Measurements from ENCODE around the gene GLT6D1. TPM values are rescaled to one million over a fixed set of nuclear protein-coding genes. Genes with fewer than 3 reads are reported as not detected.

GLT6D1 gene
- total and polyA plus RNA-seq, 2 donors (not counting 3 experiments of a cell fraction or from before 2014, with no cell fraction given) = not detected

- Histone ChIP-seq H3K27ac (ENCODE audit: insufficient read depth, low read depth, low read length) (no peak overlapping the region), H4K20me1 (replicated peaks; ENCODE audit: control insufficient read depth, extremely low read depth, insufficient read depth, low read length) (no peaks in the 10 kb centered on the region), H2AFZ (ENCODE audit: low read depth, low read length) (no peak overlapping the region), H3K4me1 (ENCODE audit: control insufficient read depth, extremely low read depth, insufficient read depth, low read length) (no peaks in the 10 kb centered on the region), H3K9ac (replicated peaks; ENCODE audit: extremely low read depth, insufficient read depth, low read length) (no peak overlapping the region), H3K4me3 (replicated peaks in 1 of 3; ENCODE audit: insufficient read depth in 1 of 3, low read depth in 1 of 3, low read length in 3 of 3) (no peak overlapping the region), H3K9me3 (replicated peaks; ENCODE audit: control insufficient read depth, insufficient read depth, low read length) (no peaks in the 10 kb centered on the region), H3K36me3 (ENCODE audit: control insufficient read depth in 2 of 2, extremely low read depth in 1 of 2, insufficient read depth in 2 of 2, low read length in 2 of 2) (no peaks in the 10 kb centered on the region), H3K27me3 (ENCODE audit: control insufficient read depth in 2 of 2, insufficient read depth in 2 of 2, low read length in 2 of 2) (no peaks in the 10 kb centered on the region), H3K79me2 (ENCODE audit: control insufficient read depth, insufficient read depth, low read length) (no peaks in the 10 kb centered on the region), H3K4me2 (ENCODE audit: insufficient read depth, low read length) (no peak overlapping the region), H3K9me1 (replicated peaks; ENCODE audit: control insufficient read depth, extremely low read depth, insufficient read depth, low read length) (no peaks in the 10 kb centered on the region)
- intact Hi-C loops (cut with micrococcal nuclease) = no loop called here
- ChIA-PET CTCF (interaction anchor here (0.7 kb wide), 1 partner anchor 80 kb away, joined by 3 read pairs; no protein-coding TSS in a partner anchor), POLR2A (no interaction called here)
- FAIRE-seq (no peak), DNase-seq (ENCODE audit: low read depth, low spot score) (no peak)
- TF ChIP-seq POLR2AphosphoS5 (IDR thresholded peaks at IDR 0.05; ENCODE audit: insufficient read depth, low read depth, low read length) (no peak), POLR2A (IDR thresholded peaks at IDR 0.05; ENCODE audit: low read depth, low read length) (no peak), MYC (IDR thresholded peaks at IDR 0.05; ENCODE audit: low read depth, low read length) (no peak), CTCF (IDR thresholded peaks at IDR 0.05; ENCODE audit: extremely low read depth in 1 of 2, insufficient read depth in 1 of 2, low read depth in 1 of 2, low read length in 2 of 2) (no peak), MAX (IDR thresholded peaks at IDR 0.05; ENCODE audit: insufficient read depth, insufficient read length) (no peak), GATA2 (IDR thresholded peaks at IDR 0.05; ENCODE audit: insufficient read depth, insufficient read length, low read depth, low read length) (no peak), EZH2 (IDR thresholded peaks at IDR 0.05; ENCODE audit: borderline replicate concordance, low read depth, low read length, severe bottlenecking) (no peak), JUN (IDR thresholded peaks at IDR 0.05; ENCODE audit: borderline replicate concordance, insufficient read depth, insufficient read length, low read depth) (no peak), FOS (IDR thresholded peaks at IDR 0.05; ENCODE audit: borderline replicate concordance, insufficient read depth, low read length) (no peak)
- no TSS peak for BruUV-seq (replicated peaks)
- dilution Hi-C loops (cut with MboI; ENCODE audit: extremely low pct_ligation_motif_present, low sequenced_read_pairs) = no loop called here
Measured at GRCh38 chr9:135683401-135684034, 44.2 kb upstream of the GLT6D1 start.
